GM12878 (cell line): Measurements from ENCODE around the gene EIF4EBP2. TPM values are rescaled to one million over a fixed set of nuclear protein-coding genes. Genes with fewer than 3 reads are reported as not detected.

ENCODE experiments used
- ATAC-seq: fragments of 200-7000 bp; cut with Tn5 transposase; 3 replicates; pipeline ENCODE4 v1.9.1; 2020; ENCODE audit warnings: mild to moderate bottlenecking, moderate library complexity
- BruUV-seq: library from RNA; stranded (reverse); fragments of 400-500 nt; replicated peaks from 2 replicates; lab custom pipeline; 2021; lab: Mats Ljungman, UMichigan
- CTCF ChIA-PET: fragments of 300-600 bp; sonication (Branson Sonifier 250); formaldehyde crosslinking; extraction: SDS; loops from one replicate; lab custom pipeline; 2021; ENCODE audit warnings: inconsistent platforms; lab: Yijun Ruan, JAX
- POLR2A ChIA-PET: fragments of 350-600 bp; formaldehyde crosslinking; extraction: SDS; loops from one replicate; lab custom pipeline; 2021; ENCODE audit warnings: inconsistent platforms; lab: Charles Lee
- RAD21 ChIA-PET: fragments of 300-600 bp; sonication (Branson Sonifier 250); formaldehyde crosslinking; loops from one replicate; lab custom pipeline; 2023; ENCODE audit warnings: antibody characterized with exemption; ENCODE audit not compliant: unreplicated experiment; lab: Charles Lee
- SMC1A ChIA-PET: fragments of 300-600 bp; sonication (Branson Sonifier 250); formaldehyde crosslinking; loops from one replicate; lab custom pipeline; 2023; ENCODE audit not compliant: unreplicated experiment, uncharacterized antibody; lab: Charles Lee
- DNase-seq: peaks from one replicate; pipeline ENCODE4 v3.0.0-alpha.2; 2011; ENCODE audit warnings: low read depth, low spot score
- FAIRE-seq: peaks from 3 replicates; lab custom pipeline; 2011; peaks lifted over from hg19 to GRCh38; lab: Jason Lieb, UNC
- H2AFZ ChIP-seq: 2 replicates; pipeline ENCODE4 v1.6.0; 2011; ENCODE audit warnings: low read depth, low read length, control low read depth; ENCODE audit not compliant: control insufficient read depth
- H3K27ac ChIP-seq: 2 replicates; pipeline ENCODE4 v1.5.1; 2011; ENCODE audit warnings: control low read depth; ENCODE audit not compliant: control insufficient read depth, insufficient read depth
- H3K27me3 ChIP-seq, 2 experiments: replicated peaks in 1 of 2; 2 replicates each; pipeline versions ENCODE4 v1.6.0 to v1.6.1; 2011; ENCODE audit warnings: low read length in 1 of 2; ENCODE audit not compliant: control insufficient read depth in 2 of 2, insufficient read depth in 2 of 2
- H3K36me3 ChIP-seq, 2 experiments: 2 replicates each; pipeline ENCODE4 v1.5.1; 2011; ENCODE audit warnings: low read length in 1 of 2; ENCODE audit not compliant: control insufficient read depth in 2 of 2, insufficient read depth in 2 of 2
- H3K4me1 ChIP-seq: 2 replicates; pipeline ENCODE4 v1.6.1; 2011; ENCODE audit warnings: mild to moderate bottlenecking, low read length, moderate library complexity, mixed read lengths; ENCODE audit not compliant: control insufficient read depth, insufficient read depth
- H3K4me2 ChIP-seq: 2 replicates; pipeline ENCODE4 v1.6.0; 2011; ENCODE audit warnings: control low read depth; ENCODE audit not compliant: control insufficient read depth, insufficient read depth
- H3K4me3 ChIP-seq: fragments of 200-600 bp; sonication (generic); 2 replicates; pipeline ENCODE4 v1.5.1; 2016
- H3K79me2 ChIP-seq: 2 replicates; pipeline ENCODE4 v1.6.0; 2011; ENCODE audit warnings: low read length; ENCODE audit not compliant: control insufficient read depth, insufficient read depth
- H3K9ac ChIP-seq: 2 replicates; pipeline ENCODE4 v1.8.0; 2011; ENCODE audit warnings: low read length, control low read depth, mixed read lengths; ENCODE audit not compliant: control insufficient read depth, insufficient read depth
- H3K9me3 ChIP-seq: replicated peaks from 3 replicates; pipeline ENCODE4 v1.5.1; 2011; ENCODE audit warnings: mild to moderate bottlenecking, low read length; ENCODE audit not compliant: control insufficient read depth, insufficient read depth
- H4K20me1 ChIP-seq: 2 replicates; pipeline ENCODE4 v1.6.0; 2011; ENCODE audit not compliant: control insufficient read depth, insufficient read depth
- ASH2L ChIP-seq: fragments of 300-600, 200-600 bp; sonication (generic); IDR thresholded peaks from 2 replicates; pipeline ENCODE4 v1.6.1; 2017; ENCODE audit warnings: low read depth, mild to moderate bottlenecking, borderline replicate concordance
- ATF7 ChIP-seq: fragments of 450-650 bp; IDR thresholded peaks from 2 replicates; pipeline ENCODE4 v1.6.1; 2016; ENCODE audit warnings: low read depth, mild to moderate bottlenecking
- BCL3 ChIP-seq: IDR thresholded peaks from 2 replicates; pipeline ENCODE4 v1.6.1; 2011; ENCODE audit warnings: borderline replicate concordance, low read depth, mild to moderate bottlenecking, moderate library complexity, low read length; ENCODE audit not compliant: insufficient read depth, poor library complexity, severe bottlenecking
- BHLHE40 ChIP-seq, 2 experiments: fragments of 450-650 bp in 1 of 2; IDR thresholded peaks; 2 replicates each; pipeline ENCODE4 v1.6.1; 2011 to 2017; ENCODE audit warnings: low read depth in 2 of 2, borderline replicate concordance in 1 of 2, improper control_type of control experiment in 1 of 2, low read length in 1 of 2, mild to moderate bottlenecking in 1 of 2
- CBX3 ChIP-seq: fragments of 200-600 bp; sonication (generic); IDR thresholded peaks from 2 replicates; pipeline ENCODE4 v1.6.1; 2016; ENCODE audit warnings: low read depth, borderline replicate concordance
- CBX5 ChIP-seq: sonication (generic); IDR thresholded peaks from 2 replicates; pipeline ENCODE4 v1.6.1; 2016; ENCODE audit warnings: low read depth, moderate library complexity, mild to moderate bottlenecking, inconsistent platforms
- GABPA ChIP-seq: IDR thresholded peaks from 2 replicates; pipeline ENCODE4 v1.6.1; 2014; ENCODE audit warnings: antibody characterized with exemption, low read depth, mild to moderate bottlenecking, inconsistent platforms
- IRF4 ChIP-seq: IDR thresholded peaks from 2 replicates; pipeline ENCODE4 v1.6.1; 2011; ENCODE audit warnings: low read depth, low read length
- MXI1 ChIP-seq: fragments of 150-350 bp; IDR thresholded peaks from 2 replicates; pipeline ENCODE4 v1.6.1; 2011; ENCODE audit warnings: low read depth, mild to moderate bottlenecking, inconsistent platforms, low read length, improper control_type of control experiment
- NFYA ChIP-seq: IDR thresholded peaks from 2 replicates; pipeline ENCODE4 v1.6.1; 2011; ENCODE audit warnings: low read depth, mild to moderate bottlenecking, low read length, improper control_type of control experiment, borderline replicate concordance
- POU2F2 ChIP-seq: IDR thresholded peaks from 3 replicates; pipeline ENCODE4 v1.6.1; 2011; ENCODE audit warnings: low read depth, mild to moderate bottlenecking, low read length, borderline replicate concordance
- RB1 ChIP-seq: fragments of 450-650 bp; formaldehyde crosslinking; IDR thresholded peaks from 2 replicates; pipeline ENCODE4 v1.6.1; 2017; ENCODE audit warnings: mild to moderate bottlenecking, borderline replicate concordance
- RCOR1 ChIP-seq: conservative IDR thresholded peaks from 2 replicates; pipeline ENCODE4 v1.6.1; 2012; ENCODE audit warnings: low read depth, low read length, improper control_type of control experiment
- SMAD5 ChIP-seq: IDR thresholded peaks from 2 replicates; pipeline ENCODE4 v1.6.1; 2016; ENCODE audit warnings: antibody characterized with exemption, low read depth
- SMARCA5 ChIP-seq: fragments of 450-650 bp; IDR thresholded peaks from 2 replicates; pipeline ENCODE4 v1.6.1; 2017; ENCODE audit warnings: mild to moderate bottlenecking
- SP1 ChIP-seq: IDR thresholded peaks from one replicate; pipeline ENCODE4 v1.6.1; 2011; ENCODE audit warnings: low read depth, low read length
- SPI1 ChIP-seq: IDR thresholded peaks from 2 replicates; pipeline ENCODE4 v1.6.1; 2011; ENCODE audit warnings: low read depth, mild to moderate bottlenecking, low read length, moderate library complexity, borderline replicate concordance; ENCODE audit not compliant: insufficient read depth
- WRNIP1 ChIP-seq: IDR thresholded peaks from 2 replicates; pipeline ENCODE4 v1.6.1; 2011; ENCODE audit warnings: low read depth, low read length, improper control_type of control experiment, borderline replicate concordance
- WGBS: methylation state at CpG from one replicate; pipeline ENCODE4 v1.1.6; 2016; ENCODE audit warnings: low lambda C conversion rate; ENCODE audit not compliant: insufficient replicate concordance, insufficient coverage; ENCODE audit errors: missing lambda C conversion rate; 5-methylcytosine and 5-hydroxymethylcytosine counted together
- in situ Hi-C: fragments of 300-500 bp; cut with MboI; formaldehyde crosslinking; loops from 9 replicates; pipeline ENCODE4 v1.14.3; 2018; ENCODE audit warnings: mixed read lengths
- intact Hi-C: fragments of 100-400 bp; cut with micrococcal nuclease; formaldehyde crosslinking; loops from one replicate; pipeline ENCODE4 v1.14.2; 2022; ENCODE audit not compliant: unreplicated experiment
- polyA plus RNA-seq, 11 experiments: library from polyadenylated mRNA; depleted of rRNA in 4 of 11; unstranded in 6 of 11; stranded (reverse) in 5 of 11; fragments of >200 nt; fragmentation: Nextera tagmentation in 4 of 11; fragmentation: Illumina TruSeq in 1 of 11; extraction: Ambion mirVana in 4 of 11; extraction: Trizol in 1 of 11; gene quantifications; 1 replicate in 1 of 11; 2 replicates in 10 of 11; pipeline versions ENCODE4 v1.2.1 to v1.2.3, GENCODE V29; 2011 to 2016; ENCODE audit warnings: inconsistent platforms in 2 of 11, missing spikeins in 2 of 11, low read depth in 1 of 11
- total RNA-seq, 4 experiments: library from RNA; depleted of rRNA in 3 of 4; stranded (reverse); fragments of >200 nt in 3 of 4; fragmentation: Illumina TruSeq in 1 of 4; extraction: Trizol in 1 of 4; gene quantifications; 2 replicates each; pipeline versions ENCODE4 v1.2.1 to v1.2.3, GENCODE V29; 2013 to 2021

Gene EIF4EBP2
- total and polyA plus RNA-seq, 10 of the 15 experiments (the other 5 are each of a cell fraction or from before 2014, with no cell fraction given), result 14.4 to 51.3 (median 28.9) TPM

- peak; percentile 66; the same call in 1 of the 3 replicates for TF ChIP-seq POU2F2
- TF ChIP-seq BHLHE40 (IDR thresholded peaks at IDR 0.05; ENCODE audit: borderline replicate concordance in 1 of 2, low read depth in 2 of 2, low read length in 1 of 2), result peak in 1 of 2 experiments; percentile 10; a peak in 1 of 4 replicates
- no peak for TF ChIP-seq WRNIP1
- peak; percentile 60; the same call in 1 of the 2 replicates for TF ChIP-seq RB1
- TF ChIP-seq NFYA, result no peak
- TF ChIP-seq, all 136 proteins: peak for 9
Measured at GRCh38 chr10:70461397-70462348, 57.7 kb downstream of the EIF4EBP2 start (continued).

- no TSS peak for BruUV-seq
- WGBS, result 28% methylated on average over 4 of the region's 4 CpGs
- Histone ChIP-seq H3K4me2 (no peak overlapping the region), H3K9ac (no peak overlapping the region), H3K9me3 (no peaks in the 10 kb centered on the region), H3K4me3 (no peak overlapping the region), H3K36me3 (no peaks in the 10 kb centered on the region), H3K4me1 (no peaks in the 10 kb centered on the region), H3K27ac (no peak overlapping the region), H3K27me3 (peaks cover 0 to 5% of the 10 kb centered on the region in 2 experiments; a peak in 3 of 4 replicates), H4K20me1 (no peaks in the 10 kb centered on the region), H2AFZ (no peak overlapping the region), H3K79me2 (no peaks in the 10 kb centered on the region)
- ChIA-PET RAD21 (interaction anchor here (1.1 to 2.8 kb wide), 12 partner anchors 15 to 425 kb away, joined by 3 to 23 read pairs (median 8); no protein-coding TSS in a partner anchor), SMC1A (interaction anchor here (0.7 to 2.1 kb wide), 10 partner anchors 10 to 158 kb away, joined by 3 to 11 read pairs (median 4); partner anchors contain the start of gene EIF4EBP2), POLR2A (no interaction called here), CTCF (interaction anchor here (0.8 to 6.0 kb wide), 20 partner anchors 15 to 402 kb away, joined by 3 to 74 read pairs (median 6); partner anchors contain the start of gene PALD1)
- ATAC-seq (peak; percentile 14; the same call in 1 of the 3 replicates), FAIRE-seq (no peak), DNase-seq (no peak)
- intact Hi-C loops (loop anchor here (10.0 kb wide), 1 partner anchor 422 kb away; the partner anchor contains the start of gene PCBD1), in situ Hi-C loops (loop anchor here (5.0 to 10.0 kb wide), 3 partner anchors 75 to 422 kb away; partner anchors contain the start of gene PCBD1)
- TF ChIP-seq CBX5 (no peak), POU2F2 (no peak), SPI1 (no peak), BCL3 (no peak), ATF7 (no peak), ASH2L (no peak), MXI1 (no peak), RCOR1 (no peak), SP1 (no peak), CBX3 (no peak), IRF4 (no peak), GABPA (no peak), SMAD5 (no peak), SMARCA5 (no peak)
Measured at GRCh38 chr10:70462349-70462984, 58.5 kb downstream of the EIF4EBP2 start.
